ENCODE results near the gene LSG1.
"Not testable (repeated sequence)": the region's sequence is repeated elsewhere in the genome, so short reads cannot be mapped to it uniquely, and the experiment has no call there.

Gene LSG1

DNA sequence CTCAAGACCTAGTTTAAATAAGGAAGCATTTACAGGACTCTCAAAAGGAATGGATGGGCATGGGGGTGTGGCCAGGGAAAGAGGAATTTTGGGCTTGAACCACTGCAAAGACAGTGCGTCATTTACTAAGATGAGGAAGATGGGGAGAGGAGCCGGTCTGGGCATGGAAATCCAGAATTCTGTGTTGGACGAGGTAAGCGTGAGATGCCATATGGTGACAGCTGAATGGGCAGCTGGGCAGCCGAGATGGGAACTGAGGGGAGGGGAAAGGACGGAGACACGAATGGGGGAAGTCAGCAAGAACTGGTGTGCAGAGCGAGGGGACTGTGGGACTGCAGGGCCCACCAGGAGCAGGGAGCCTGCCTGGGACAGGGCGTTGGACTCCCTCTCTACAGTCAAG is 63.0 kb downstream of the LSG1 start:
- TF ChIP-seq, protein P1, sequence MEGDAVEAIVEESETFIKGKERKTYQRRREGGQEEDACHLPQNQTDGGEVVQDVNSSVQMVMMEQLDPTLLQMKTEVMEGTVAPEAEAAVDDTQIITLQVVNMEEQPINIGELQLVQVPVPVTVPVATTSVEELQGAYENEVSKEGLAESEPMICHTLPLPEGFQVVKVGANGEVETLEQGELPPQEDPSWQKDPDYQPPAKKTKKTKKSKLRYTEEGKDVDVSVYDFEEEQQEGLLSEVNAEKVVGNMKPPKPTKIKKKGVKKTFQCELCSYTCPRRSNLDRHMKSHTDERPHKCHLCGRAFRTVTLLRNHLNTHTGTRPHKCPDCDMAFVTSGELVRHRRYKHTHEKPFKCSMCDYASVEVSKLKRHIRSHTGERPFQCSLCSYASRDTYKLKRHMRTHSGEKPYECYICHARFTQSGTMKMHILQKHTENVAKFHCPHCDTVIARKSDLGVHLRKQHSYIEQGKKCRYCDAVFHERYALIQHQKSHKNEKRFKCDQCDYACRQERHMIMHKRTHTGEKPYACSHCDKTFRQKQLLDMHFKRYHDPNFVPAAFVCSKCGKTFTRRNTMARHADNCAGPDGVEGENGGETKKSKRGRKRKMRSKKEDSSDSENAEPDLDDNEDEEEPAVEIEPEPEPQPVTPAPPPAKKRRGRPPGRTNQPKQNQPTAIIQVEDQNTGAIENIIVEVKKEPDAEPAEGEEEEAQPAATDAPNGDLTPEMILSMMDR (IDR thresholded peaks at IDR 0.05): no peak
- Histone ChIP-seq H3K36me3 (no peaks in the 10 kb centered on the region), H3K4me1 (ENCODE audit: control insufficient read depth in 1 of 2, insufficient read depth in 1 of 2, low read depth in 1 of 2, low read length in 1 of 2) (no peaks in the 10 kb centered on the region), H3K4me3 (ENCODE audit: low read depth in 1 of 2, low read length in 1 of 2) (no peak overlapping the region), H3K27ac (no peak overlapping the region), H3K9me3 (no peaks in the 10 kb centered on the region), H3K27me3 (no peaks in the 10 kb centered on the region)

DNA sequence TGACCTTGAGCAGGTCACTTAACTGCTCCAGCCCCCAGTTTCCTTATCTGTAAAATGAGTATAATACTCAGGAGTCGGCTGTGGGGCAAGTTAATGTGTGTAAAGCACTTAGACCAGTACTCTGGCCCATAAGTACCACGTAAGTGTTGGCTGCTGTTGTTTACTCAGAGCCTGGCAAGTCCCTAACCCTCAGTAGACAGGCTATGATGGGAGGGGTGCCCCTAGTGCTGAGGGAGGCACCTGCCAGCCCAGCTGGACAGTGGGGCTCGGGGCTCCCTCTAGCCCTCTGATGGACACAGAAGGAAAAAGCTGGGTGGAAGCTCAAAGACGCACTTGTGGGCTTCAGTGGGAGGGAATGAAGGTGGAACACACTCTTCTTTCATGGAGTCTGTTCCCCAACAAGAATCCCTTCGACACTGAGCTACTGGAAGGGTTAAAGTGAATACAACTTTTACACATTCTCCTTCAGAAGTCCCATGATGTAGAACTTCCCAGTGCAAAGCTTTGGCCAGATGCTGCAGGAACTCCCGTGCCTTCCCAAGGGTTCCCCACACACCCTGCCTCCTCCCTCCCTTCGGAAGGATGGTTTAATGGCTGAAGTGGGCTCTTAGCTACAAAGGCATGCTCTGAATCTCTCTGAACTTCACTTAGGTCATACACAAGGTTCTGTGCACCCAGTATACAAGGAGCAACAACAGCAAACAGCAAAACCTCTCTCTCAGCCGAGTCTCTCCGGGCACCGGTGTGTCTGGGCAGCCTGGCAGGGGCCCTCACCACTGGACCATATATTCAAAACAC is 64.2 kb downstream of the LSG1 start:
- TF ChIP-seq, protein P1 (IDR thresholded peaks at IDR 0.05): no peak
- Histone ChIP-seq H3K4me1 (ENCODE audit: control insufficient read depth in 1 of 2, insufficient read depth in 1 of 2, low read depth in 1 of 2, low read length in 1 of 2) (no peaks in the 10 kb centered on the region), H3K27me3 (no peaks in the 10 kb centered on the region), H3K36me3 (no peaks in the 10 kb centered on the region), H3K27ac (no peak overlapping the region), H3K9me3 (no peaks in the 10 kb centered on the region), H3K4me3 (ENCODE audit: low read depth in 1 of 2, low read length in 1 of 2) (no peak overlapping the region)

- no peak overlapping the region for H3K4me3 ChIP-seq (ENCODE audit: low read depth in 1 of 2, low read length in 1 of 2)
- no peak overlapping the region for H3K27ac ChIP-seq
- TF ChIP-seq, protein P1 (IDR thresholded peaks at IDR 0.05): no peak
- no peaks in the 10 kb centered on the region for H3K27me3 ChIP-seq
- H3K36me3 ChIP-seq: no peaks in the 10 kb centered on the region
- no peaks in the 10 kb centered on the region for H3K4me1 ChIP-seq (ENCODE audit: control insufficient read depth in 1 of 2, insufficient read depth in 1 of 2, low read depth in 1 of 2, low read length in 1 of 2)
- no peaks in the 10 kb centered on the region for H3K9me3 ChIP-seq
These were observed 65.0 kb downstream of the LSG1 start for GRCh38 chr3:194606941-194607340.

DNA sequence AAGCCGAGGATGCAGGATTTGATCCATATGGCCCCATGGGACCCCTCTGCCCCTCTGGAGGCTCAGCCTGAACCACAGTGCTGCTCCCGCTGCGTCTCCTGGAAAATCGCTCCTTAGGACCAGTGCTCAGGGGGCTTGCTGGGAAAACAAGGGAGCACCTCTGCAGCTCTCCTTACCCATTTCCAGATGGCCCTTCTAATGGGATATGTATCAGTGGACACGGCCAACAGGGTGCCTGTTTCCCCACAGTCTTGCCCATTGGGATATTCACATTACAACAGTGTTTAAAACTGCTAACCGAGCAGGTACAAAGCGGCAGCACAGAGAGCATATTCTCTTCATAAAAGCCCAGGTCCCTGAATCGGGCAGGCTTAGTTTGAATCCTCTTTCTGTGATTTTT is 65.8 kb downstream of the LSG1 start:
- Histone ChIP-seq H3K9me3 (no peaks in the 10 kb centered on the region), H3K4me1 (ENCODE audit: control insufficient read depth in 1 of 2, insufficient read depth in 1 of 2, low read depth in 1 of 2, low read length in 1 of 2) (no peaks in the 10 kb centered on the region), H3K27ac (no peak overlapping the region), H3K36me3 (no peaks in the 10 kb centered on the region), H3K4me3 (ENCODE audit: low read depth in 1 of 2, low read length in 1 of 2) (no peak overlapping the region), H3K27me3 (no peaks in the 10 kb centered on the region)
- TF ChIP-seq, protein P1 (IDR thresholded peaks at IDR 0.05): no peak

GRCh38 chr3:194605314-194605713 is 66.7 kb downstream of the LSG1 start:
- not testable (repeated sequence) for H3K36me3 ChIP-seq; H3K4me1 ChIP-seq (ENCODE audit: control insufficient read depth in 1 of 2, insufficient read depth in 1 of 2, low read depth in 1 of 2, low read length in 1 of 2); H3K27ac ChIP-seq; H3K9me3 ChIP-seq; H3K27me3 ChIP-seq; H3K4me3 ChIP-seq (ENCODE audit: low read depth in 1 of 2, low read length in 1 of 2)

DNA sequence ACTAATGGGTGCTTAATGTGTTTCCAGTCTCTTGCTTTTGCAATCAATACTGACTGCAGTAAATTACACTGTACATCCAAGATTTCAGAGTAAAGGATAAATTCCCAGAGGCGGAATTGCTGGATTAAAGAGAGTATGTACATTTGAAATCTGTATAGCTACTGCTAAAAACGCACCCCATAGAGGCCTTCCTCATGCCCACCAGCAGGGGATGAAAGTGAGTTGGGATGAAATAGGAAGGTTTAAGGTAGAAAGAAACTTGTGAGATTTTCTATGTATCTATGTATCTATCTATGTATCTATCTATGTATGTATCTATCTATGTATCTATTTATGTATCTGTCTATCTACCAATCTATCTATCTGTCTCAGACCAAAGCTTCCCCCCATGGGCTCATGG is 67.2 kb downstream of the LSG1 start:
- Histone ChIP-seq H3K4me1 (ENCODE audit: control insufficient read depth in 1 of 2, insufficient read depth in 1 of 2, low read depth in 1 of 2, low read length in 1 of 2) (no peaks in the 10 kb centered on the region), H3K4me3 (ENCODE audit: low read depth in 1 of 2, low read length in 1 of 2) (no peak overlapping the region), H3K27ac (no peak overlapping the region), H3K9me3 (no peaks in the 10 kb centered on the region), H3K36me3 (no peaks in the 10 kb centered on the region), H3K27me3 (no peaks in the 10 kb centered on the region)
- TF ChIP-seq, protein P1 (IDR thresholded peaks at IDR 0.05): no peak

Data from neutrophil (primary cell).